Astrocyte (in vitro differentiated cells and primary cell): ENCODE data around the gene RIT2. TPM values are rescaled to one million over a fixed set of nuclear protein-coding genes. Genes with fewer than 3 reads are reported as not detected.

Experiments used
- DNase-seq: peaks from one replicate; pipeline ENCODE4 v3.0.0-alpha.2; 2010; ENCODE audit warnings: low read depth
- FAIRE-seq: peaks from 2 replicates; lab custom pipeline; 2011; peaks lifted over from hg19 to GRCh38; lab: Jason Lieb, UNC
- H2AFZ ChIP-seq: 2 replicates; pipeline ENCODE4 v1.6.0; 2012; ENCODE audit warnings: low read depth, low read length, inconsistent platforms
- H3K27ac ChIP-seq: 2 replicates; pipeline ENCODE4 v1.5.1; 2011; ENCODE audit warnings: low read depth, low read length, inconsistent platforms
- H3K27me3 ChIP-seq: 2 replicates; pipeline ENCODE4 v1.6.0; 2011; ENCODE audit warnings: low read length, inconsistent platforms; ENCODE audit not compliant: insufficient read depth
- H3K36me3 ChIP-seq: 2 replicates; pipeline ENCODE4 v1.5.1; 2011; ENCODE audit warnings: low read length, inconsistent platforms; ENCODE audit not compliant: insufficient read depth
- H3K4me1 ChIP-seq: 2 replicates; pipeline ENCODE4 v1.5.1; 2011; ENCODE audit warnings: low read length, inconsistent platforms; ENCODE audit not compliant: insufficient read depth
- H3K4me2 ChIP-seq: 2 replicates; pipeline ENCODE4 v1.6.0; 2012; ENCODE audit warnings: low read length, inconsistent platforms
- H3K4me3 ChIP-seq: 2 replicates; pipeline ENCODE4 v1.5.1; 2011; ENCODE audit warnings: low read depth, mild to moderate bottlenecking, low read length, inconsistent platforms; ENCODE audit not compliant: insufficient read depth
- H3K79me2 ChIP-seq: 2 replicates; pipeline ENCODE4 v1.6.0; 2012; ENCODE audit warnings: mild to moderate bottlenecking, low read length, inconsistent platforms; ENCODE audit not compliant: insufficient read depth
- H3K9ac ChIP-seq: 2 replicates; pipeline ENCODE4 v1.6.0; 2012; ENCODE audit warnings: mild to moderate bottlenecking, low read length, inconsistent platforms
- H3K9me3 ChIP-seq: 2 replicates; pipeline ENCODE4 v1.5.1; 2012; ENCODE audit warnings: low read depth, mild to moderate bottlenecking, low read length, inconsistent platforms; ENCODE audit not compliant: insufficient read depth
- H4K20me1 ChIP-seq: 2 replicates; pipeline ENCODE4 v1.6.0; 2012; ENCODE audit warnings: low read length, inconsistent platforms; ENCODE audit not compliant: insufficient read depth
- H3K27ac Mint-ChIP-seq: one replicate; pipeline ENCODE4 v1.8.0; 2021; ENCODE audit warnings: mild to moderate bottlenecking, mixed read lengths; ENCODE audit not compliant: unreplicated experiment
- H3K27me3 Mint-ChIP-seq: one replicate; pipeline ENCODE4 v1.8.0; 2021; ENCODE audit warnings: low read depth, mixed read lengths; ENCODE audit not compliant: unreplicated experiment
- H3K36me3 Mint-ChIP-seq: one replicate; pipeline ENCODE4 v1.8.0; 2021; ENCODE audit warnings: low read depth, mixed read lengths; ENCODE audit not compliant: unreplicated experiment
- H3K4me1 Mint-ChIP-seq: one replicate; pipeline ENCODE4 v1.8.0; 2021; ENCODE audit warnings: low read depth, mixed read lengths; ENCODE audit not compliant: unreplicated experiment
- H3K4me3 Mint-ChIP-seq: one replicate; pipeline ENCODE4 v1.8.0; 2021; ENCODE audit warnings: mild to moderate bottlenecking, moderate library complexity, mixed read lengths; ENCODE audit not compliant: unreplicated experiment
- H3K9me3 Mint-ChIP-seq: one replicate; pipeline ENCODE4 v1.8.0; 2021; ENCODE audit warnings: mild to moderate bottlenecking, mixed read lengths; ENCODE audit not compliant: unreplicated experiment
- CTCF ChIP-seq: IDR thresholded peaks from 2 replicates; pipeline ENCODE4 v1.5.1; 2011; ENCODE audit warnings: low read depth, mild to moderate bottlenecking, inconsistent platforms, low read length, moderate library complexity; ENCODE audit not compliant: insufficient read depth
- EZH2 ChIP-seq: IDR thresholded peaks from 2 replicates; pipeline ENCODE4 v1.6.1; 2012; ENCODE audit warnings: mild to moderate bottlenecking, low read length, inconsistent platforms; ENCODE audit not compliant: insufficient read depth
- total RNA-seq: library from RNA; stranded (reverse); gene quantifications from 2 replicates; pipeline ENCODE4 v1.2.1, GENCODE V29; 2021

Gene RIT2
- total RNA-seq, 1 donor from 2014 or later = not detected

GRCh38 chr18:42736074-42736473, 379.4 kb downstream of the RIT2 start:
- H3K36me3 Mint-ChIP-seq = no peaks in the 10 kb centered on the region
- H3K9me3 Mint-ChIP-seq = no peaks in the 10 kb centered on the region
- no peaks in the 10 kb centered on the region for H3K4me1 ChIP-seq
- H4K20me1 ChIP-seq = no peaks in the 10 kb centered on the region
- DNase-seq (no peak), FAIRE-seq (no peak)
- H3K4me3 Mint-ChIP-seq = no peak overlapping the region
- H3K4me3 ChIP-seq = no peak overlapping the region
- no peaks in the 10 kb centered on the region for H3K9me3 ChIP-seq
- H3K4me1 Mint-ChIP-seq = no peaks in the 10 kb centered on the region
- H3K27me3 ChIP-seq = no peaks in the 10 kb centered on the region
- H3K27me3 Mint-ChIP-seq = peaks cover 4% of the 10 kb centered on the region
- no peaks in the 10 kb centered on the region for H3K79me2 ChIP-seq
- H3K4me2 ChIP-seq = no peak overlapping the region
- H3K36me3 ChIP-seq = no peaks in the 10 kb centered on the region
- no peak overlapping the region for H3K27ac ChIP-seq
- no peak overlapping the region for H3K27ac Mint-ChIP-seq
- TF ChIP-seq EZH2 (no peak), CTCF (no peak)
- no peak overlapping the region for H3K9ac ChIP-seq
- H2AFZ ChIP-seq = no peak overlapping the region

DNA sequence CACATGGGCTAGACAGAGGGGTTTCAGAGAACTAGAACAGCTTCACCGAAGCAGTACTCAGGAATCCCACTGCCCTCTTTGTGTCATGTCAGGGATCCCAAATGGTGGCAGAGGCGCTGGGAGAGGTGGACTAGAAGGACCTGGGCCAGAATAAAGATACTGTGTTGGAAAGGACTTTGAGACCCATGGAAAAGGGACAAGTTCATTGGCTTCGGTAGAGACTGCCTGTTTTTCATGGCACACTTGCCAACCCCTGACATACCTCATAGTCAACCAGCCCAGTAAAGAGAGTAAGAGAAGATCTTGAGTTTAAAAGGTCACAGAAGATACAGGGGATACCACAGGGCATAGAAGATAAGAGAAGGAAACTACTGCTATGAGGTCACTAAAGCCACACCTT, 381.0 kb downstream of the RIT2 start:
- H3K27ac Mint-ChIP-seq = no peak overlapping the region
- H3K4me3 Mint-ChIP-seq = no peak overlapping the region
- no peak overlapping the region for H3K27ac ChIP-seq
- no peak for TF ChIP-seq CTCF
- TF ChIP-seq EZH2 = no peak
- no peaks in the 10 kb centered on the region for H3K4me1 ChIP-seq
- no peaks in the 10 kb centered on the region for H3K9me3 Mint-ChIP-seq
- no peaks in the 10 kb centered on the region for H3K79me2 ChIP-seq
- H3K4me2 ChIP-seq = no peak overlapping the region
- no peaks in the 10 kb centered on the region for H3K36me3 Mint-ChIP-seq
- H4K20me1 ChIP-seq = no peaks in the 10 kb centered on the region
- no peak overlapping the region for H3K9ac ChIP-seq
- no peak overlapping the region for H3K4me3 ChIP-seq
- FAIRE-seq (no peak), DNase-seq (no peak)
- H3K27me3 Mint-ChIP-seq = peaks cover 4% of the 10 kb centered on the region
- H3K9me3 ChIP-seq = no peaks in the 10 kb centered on the region
- H3K36me3 ChIP-seq = no peaks in the 10 kb centered on the region
- no peaks in the 10 kb centered on the region for H3K4me1 Mint-ChIP-seq
- H2AFZ ChIP-seq = no peak overlapping the region
- no peaks in the 10 kb centered on the region for H3K27me3 ChIP-seq

- Histone ChIP-seq H3K4me1 (no peaks in the 10 kb centered on the region), H3K79me2 (no peaks in the 10 kb centered on the region), H4K20me1 (no peaks in the 10 kb centered on the region), H3K4me3 (no peak overlapping the region), H3K9me3 (no peaks in the 10 kb centered on the region), H3K9ac (no peak overlapping the region), H3K36me3 (no peaks in the 10 kb centered on the region), H3K27ac (no peak overlapping the region), H2AFZ (no peak overlapping the region), H3K27me3 (no peaks in the 10 kb centered on the region), H3K4me2 (no peak overlapping the region)
- no peak overlapping the region for H3K27ac Mint-ChIP-seq
- no peak for FAIRE-seq
- H3K36me3 Mint-ChIP-seq = no peaks in the 10 kb centered on the region
- DNase-seq = no peak
- no peaks in the 10 kb centered on the region for H3K9me3 Mint-ChIP-seq
- H3K27me3 Mint-ChIP-seq = no peaks in the 10 kb centered on the region
- H3K4me3 Mint-ChIP-seq = no peak overlapping the region
- TF ChIP-seq EZH2 (no peak), CTCF (peak; percentile 10)
- H3K4me1 Mint-ChIP-seq = no peaks in the 10 kb centered on the region
These were observed 385.2 kb downstream of the RIT2 start for GRCh38 chr18:42730272-42730671.
